ENCODE measurements around the gene ZNF559.

Gene ZNF559

GRCh38 chr19:9348671-9349070 is 24.7 kb downstream of the ZNF559 start:
- no peak for TF ChIP-seq CTCF (conservative IDR thresholded peaks at IDR 0.05; ENCODE audit: low read depth)
- DNase-seq (ENCODE audit: low spot score) = no peak
- ChIA-PET POLR2A (ENCODE audit: low non-redundant PET) (no interaction called here), CTCF (interaction anchor here (0.6 kb wide), 1 partner anchor 525 kb away, joined by 3 read pairs; no protein-coding TSS in a partner anchor)
- no peak overlapping the region for H3K27ac ChIP-seq

- CTCF ChIA-PET = interaction anchor here (0.6 kb wide), 1 partner anchor 56 kb away, joined by 6 read pairs; no protein-coding TSS in a partner anchor
Observed at GRCh38 chr19:9352505-9352904, 28.5 kb downstream of the ZNF559 start.

GRCh38 chr19:9353011-9353410 is 29.0 kb downstream of the ZNF559 start:
- DNase-seq (ENCODE audit: low spot score) = no peak
- CTCF ChIA-PET = interaction anchor here (0.6 kb wide), 2 partner anchors 11 to 105 kb away, joined by 4 to 10 read pairs; no protein-coding TSS in a partner anchor
- no peak for TF ChIP-seq CTCF (conservative IDR thresholded peaks at IDR 0.05; ENCODE audit: low read depth)
- H3K27ac ChIP-seq = no peak overlapping the region
- POLR2A ChIA-PET (ENCODE audit: low non-redundant PET) = no interaction called here

More at GRCh38 chr19:9352505-9352904, 28.5 kb downstream of the ZNF559 start:
- no peak for DNase-seq (ENCODE audit: low spot score)
- H3K27ac ChIP-seq = no peak overlapping the region
- POLR2A ChIA-PET (ENCODE audit: low non-redundant PET) = no interaction called here
- TF ChIP-seq CTCF (conservative IDR thresholded peaks at IDR 0.05; ENCODE audit: low read depth) = no peak

- TF ChIP-seq CTCF (conservative IDR thresholded peaks at IDR 0.05; ENCODE audit: low read depth) = no peak
- ChIA-PET POLR2A (ENCODE audit: low non-redundant PET) (no interaction called here), CTCF (no interaction called here)
- DNase-seq (ENCODE audit: low spot score) = no peak
- no peak overlapping the region for H3K27ac ChIP-seq
Observed at GRCh38 chr19:9354651-9355050, 30.7 kb downstream of the ZNF559 start.

GRCh38 chr19:9362905-9363304 is 38.9 kb downstream of the ZNF559 start, which contains the start of gene ZNF177:
TSS of gene ZNF177 (plus strand) at chr19:9363013. CDS start at chr19:9378312, 15,299 bp downstream.
- CTCF ChIA-PET = no interaction called here
- POLR2A ChIA-PET (ENCODE audit: low non-redundant PET) = no interaction called here
- TF ChIP-seq CTCF (conservative IDR thresholded peaks at IDR 0.05; ENCODE audit: low read depth) = no peak
- H3K27ac ChIP-seq = no peak within 1 kb of the TSS
- no peak for DNase-seq (ENCODE audit: low spot score)

GRCh38 chr19:9370738-9371619 is 47.0 kb downstream of the ZNF559 start:
- no peak for TF ChIP-seq CTCF (conservative IDR thresholded peaks at IDR 0.05; ENCODE audit: low read depth)
- ChIA-PET POLR2A (ENCODE audit: low non-redundant PET) (no interaction called here), CTCF (no interaction called here)
- H3K27ac ChIP-seq = no peak overlapping the region
- no peak for DNase-seq (ENCODE audit: low spot score)
